ENCODE results near the gene PIH1D1. TPM values are rescaled to one million over a fixed set of nuclear protein-coding genes. Genes with fewer than 3 reads are reported as not detected.

The PIH1D1 gene
- total and polyA plus RNA-seq, 10 of the 15 experiments (the other 5 are each of a cell fraction or from before 2014, with no cell fraction given): 16.1 to 153 (median 106) TPM

DNA sequence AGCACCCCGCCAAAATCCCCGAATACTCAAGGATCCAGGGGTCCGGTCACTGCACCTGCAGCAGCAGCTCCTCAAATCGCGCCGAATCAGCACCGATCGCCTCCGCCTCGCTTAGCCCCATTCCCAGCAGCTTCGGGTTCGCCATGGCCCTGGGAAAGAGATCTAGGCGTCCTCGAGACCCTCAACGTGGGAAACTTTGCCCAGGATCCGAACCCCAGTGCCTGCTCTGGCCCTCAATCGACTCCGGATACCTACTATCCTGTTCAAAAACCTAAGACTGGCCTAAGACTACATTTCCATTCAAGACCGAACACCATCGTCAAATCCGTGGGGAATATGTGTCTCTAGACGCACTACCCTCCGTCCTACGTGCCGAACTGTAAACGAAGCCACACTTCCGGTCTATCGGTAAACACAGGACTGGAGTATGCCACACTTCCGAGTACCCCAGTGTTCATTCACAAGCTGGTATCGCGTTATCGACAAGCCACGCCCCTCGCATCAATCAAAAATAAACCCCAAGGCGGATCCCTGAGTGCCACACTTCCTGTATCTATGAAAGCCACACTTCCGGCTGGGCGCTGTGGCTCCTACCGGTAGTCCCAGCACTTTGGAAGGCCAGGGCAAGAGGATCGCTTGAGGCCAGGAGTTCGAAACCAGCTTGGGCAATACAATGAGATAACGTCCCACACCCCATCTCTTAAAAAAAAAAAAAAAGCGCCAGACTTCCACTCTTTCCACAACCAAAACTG, at the start of gene PIH1D1 (continued):
- TF ChIP-seq HCFC1 (IDR thresholded peaks at IDR 0.05; ENCODE audit: low read length) (peak; percentile 82), BCL11A (IDR thresholded peaks at IDR 0.05; ENCODE audit: low read depth, low read length) (0 out of 2 replicates have a peak, but pooled peaks have one; percentile 8), GATAD2B (conservative IDR thresholded peaks at IDR 0.05; ENCODE audit: low read depth) (no peak; the same call in 1 of the 2 replicates), BHLHE40 (IDR thresholded peaks at IDR 0.05; ENCODE audit: borderline replicate concordance in 1 of 2, low read depth in 2 of 2, low read length in 1 of 2) (peak in 1 of 2 experiments; percentile 41; a peak in 2 of 4 replicates), GABPA (IDR thresholded peaks at IDR 0.05; ENCODE audit: low read depth) (peak; percentile 96), SP1 (IDR thresholded peaks at IDR 0.05; ENCODE audit: low read depth, low read length) (peak; percentile 75), SPI1 (IDR thresholded peaks at IDR 0.05; ENCODE audit: borderline replicate concordance, insufficient read depth, low read depth, low read length) (peak; percentile 61; the same call in 1 of the 2 replicates), NFYA (IDR thresholded peaks at IDR 0.05; ENCODE audit: borderline replicate concordance, low read depth, low read length) (no peak), RUNX3 (IDR thresholded peaks at IDR 0.05; ENCODE audit: low read length) (peak; percentile 50), DPF2 (IDR thresholded peaks at IDR 0.05) (0 out of 2 replicates have a peak, but pooled peaks have one; percentile 25), RELA (IDR thresholded peaks at IDR 0.05; ENCODE audit: borderline replicate concordance, partially characterized antibody) (peak; percentile 54), YY1 (IDR thresholded peaks at IDR 0.05; ENCODE audit: low read depth, low read length) (0 out of 2 replicates have a peak, but pooled peaks have one; percentile 24), JUND (IDR thresholded peaks at IDR 0.05; ENCODE audit: low read depth, low read length) (no peak), MTA3 (IDR thresholded peaks at IDR 0.05; ENCODE audit: borderline replicate concordance, low read length) (no peak), HDAC2 (IDR thresholded peaks at IDR 0.05) (no peak)
- TF ChIP-seq, protein P1, sequence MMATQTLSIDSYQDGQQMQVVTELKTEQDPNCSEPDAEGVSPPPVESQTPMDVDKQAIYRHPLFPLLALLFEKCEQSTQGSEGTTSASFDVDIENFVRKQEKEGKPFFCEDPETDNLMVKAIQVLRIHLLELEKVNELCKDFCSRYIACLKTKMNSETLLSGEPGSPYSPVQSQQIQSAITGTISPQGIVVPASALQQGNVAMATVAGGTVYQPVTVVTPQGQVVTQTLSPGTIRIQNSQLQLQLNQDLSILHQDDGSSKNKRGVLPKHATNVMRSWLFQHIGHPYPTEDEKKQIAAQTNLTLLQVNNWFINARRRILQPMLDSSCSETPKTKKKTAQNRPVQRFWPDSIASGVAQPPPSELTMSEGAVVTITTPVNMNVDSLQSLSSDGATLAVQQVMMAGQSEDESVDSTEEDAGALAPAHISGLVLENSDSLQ (IDR thresholded peaks at IDR 0.05): peak; percentile 98
- TF ChIP-seq, protein P2, sequence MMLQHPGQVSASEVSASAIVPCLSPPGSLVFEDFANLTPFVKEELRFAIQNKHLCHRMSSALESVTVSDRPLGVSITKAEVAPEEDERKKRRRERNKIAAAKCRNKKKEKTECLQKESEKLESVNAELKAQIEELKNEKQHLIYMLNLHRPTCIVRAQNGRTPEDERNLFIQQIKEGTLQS (IDR thresholded peaks at IDR 0.05; ENCODE audit: borderline replicate concordance, extremely low read depth, low read depth, low read length): no peak
- TF ChIP-seq, protein P3, sequence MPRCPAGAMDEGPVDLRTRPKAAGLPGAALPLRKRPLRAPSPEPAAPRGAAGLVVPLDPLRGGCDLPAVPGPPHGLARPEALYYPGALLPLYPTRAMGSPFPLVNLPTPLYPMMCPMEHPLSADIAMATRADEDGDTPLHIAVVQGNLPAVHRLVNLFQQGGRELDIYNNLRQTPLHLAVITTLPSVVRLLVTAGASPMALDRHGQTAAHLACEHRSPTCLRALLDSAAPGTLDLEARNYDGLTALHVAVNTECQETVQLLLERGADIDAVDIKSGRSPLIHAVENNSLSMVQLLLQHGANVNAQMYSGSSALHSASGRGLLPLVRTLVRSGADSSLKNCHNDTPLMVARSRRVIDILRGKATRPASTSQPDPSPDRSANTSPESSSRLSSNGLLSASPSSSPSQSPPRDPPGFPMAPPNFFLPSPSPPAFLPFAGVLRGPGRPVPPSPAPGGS (IDR thresholded peaks at IDR 0.05; ENCODE audit: borderline replicate concordance, insufficient read depth, low read depth, low read length, poor library complexity, severe bottlenecking): no peak
- TF ChIP-seq, protein P4, sequence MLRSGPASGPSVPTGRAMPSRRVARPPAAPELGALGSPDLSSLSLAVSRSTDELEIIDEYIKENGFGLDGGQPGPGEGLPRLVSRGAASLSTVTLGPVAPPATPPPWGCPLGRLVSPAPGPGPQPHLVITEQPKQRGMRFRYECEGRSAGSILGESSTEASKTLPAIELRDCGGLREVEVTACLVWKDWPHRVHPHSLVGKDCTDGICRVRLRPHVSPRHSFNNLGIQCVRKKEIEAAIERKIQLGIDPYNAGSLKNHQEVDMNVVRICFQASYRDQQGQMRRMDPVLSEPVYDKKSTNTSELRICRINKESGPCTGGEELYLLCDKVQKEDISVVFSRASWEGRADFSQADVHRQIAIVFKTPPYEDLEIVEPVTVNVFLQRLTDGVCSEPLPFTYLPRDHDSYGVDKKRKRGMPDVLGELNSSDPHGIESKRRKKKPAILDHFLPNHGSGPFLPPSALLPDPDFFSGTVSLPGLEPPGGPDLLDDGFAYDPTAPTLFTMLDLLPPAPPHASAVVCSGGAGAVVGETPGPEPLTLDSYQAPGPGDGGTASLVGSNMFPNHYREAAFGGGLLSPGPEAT (IDR thresholded peaks at IDR 0.05; ENCODE audit: low read depth): peak; percentile 50; the same call in 1 of the 2 replicates
- TF ChIP-seq, protein P5, sequence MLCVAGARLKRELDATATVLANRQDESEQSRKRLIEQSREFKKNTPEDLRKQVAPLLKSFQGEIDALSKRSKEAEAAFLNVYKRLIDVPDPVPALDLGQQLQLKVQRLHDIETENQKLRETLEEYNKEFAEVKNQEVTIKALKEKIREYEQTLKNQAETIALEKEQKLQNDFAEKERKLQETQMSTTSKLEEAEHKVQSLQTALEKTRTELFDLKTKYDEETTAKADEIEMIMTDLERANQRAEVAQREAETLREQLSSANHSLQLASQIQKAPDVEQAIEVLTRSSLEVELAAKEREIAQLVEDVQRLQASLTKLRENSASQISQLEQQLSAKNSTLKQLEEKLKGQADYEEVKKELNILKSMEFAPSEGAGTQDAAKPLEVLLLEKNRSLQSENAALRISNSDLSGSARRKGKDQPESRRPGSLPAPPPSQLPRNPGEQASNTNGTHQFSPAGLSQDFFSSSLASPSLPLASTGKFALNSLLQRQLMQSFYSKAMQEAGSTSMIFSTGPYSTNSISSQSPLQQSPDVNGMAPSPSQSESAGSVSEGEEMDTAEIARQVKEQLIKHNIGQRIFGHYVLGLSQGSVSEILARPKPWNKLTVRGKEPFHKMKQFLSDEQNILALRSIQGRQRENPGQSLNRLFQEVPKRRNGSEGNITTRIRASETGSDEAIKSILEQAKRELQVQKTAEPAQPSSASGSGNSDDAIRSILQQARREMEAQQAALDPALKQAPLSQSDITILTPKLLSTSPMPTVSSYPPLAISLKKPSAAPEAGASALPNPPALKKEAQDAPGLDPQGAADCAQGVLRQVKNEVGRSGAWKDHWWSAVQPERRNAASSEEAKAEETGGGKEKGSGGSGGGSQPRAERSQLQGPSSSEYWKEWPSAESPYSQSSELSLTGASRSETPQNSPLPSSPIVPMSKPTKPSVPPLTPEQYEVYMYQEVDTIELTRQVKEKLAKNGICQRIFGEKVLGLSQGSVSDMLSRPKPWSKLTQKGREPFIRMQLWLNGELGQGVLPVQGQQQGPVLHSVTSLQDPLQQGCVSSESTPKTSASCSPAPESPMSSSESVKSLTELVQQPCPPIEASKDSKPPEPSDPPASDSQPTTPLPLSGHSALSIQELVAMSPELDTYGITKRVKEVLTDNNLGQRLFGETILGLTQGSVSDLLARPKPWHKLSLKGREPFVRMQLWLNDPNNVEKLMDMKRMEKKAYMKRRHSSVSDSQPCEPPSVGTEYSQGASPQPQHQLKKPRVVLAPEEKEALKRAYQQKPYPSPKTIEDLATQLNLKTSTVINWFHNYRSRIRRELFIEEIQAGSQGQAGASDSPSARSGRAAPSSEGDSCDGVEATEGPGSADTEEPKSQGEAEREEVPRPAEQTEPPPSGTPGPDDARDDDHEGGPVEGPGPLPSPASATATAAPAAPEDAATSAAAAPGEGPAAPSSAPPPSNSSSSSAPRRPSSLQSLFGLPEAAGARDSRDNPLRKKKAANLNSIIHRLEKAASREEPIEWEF (IDR thresholded peaks at IDR 0.05; ENCODE audit: insufficient replicate concordance, low read depth, low read length): peak; percentile 41
